OCI-LY3 (cell line): ENCODE data around the gene GSTM2.

Experiments
- H2AFZ ChIP-seq: fragments of 200-600, 300-600 bp; shearing (Covaris generic); 2 replicates; pipeline ENCODE4 v1.6.0; 2014; ENCODE audit warnings: antibody characterized with exemption, low read depth, low read length
- H3K27ac ChIP-seq: fragments of 200-600, 300-600 bp; sonication (generic); 2 replicates; pipeline ENCODE4 v1.5.1; 2014; ENCODE audit warnings: mild to moderate bottlenecking, low read length, moderate library complexity, mixed read lengths
- H3K27me3 ChIP-seq: fragments of 200-600, 300-600 bp; sonication (generic); 2 replicates; pipeline ENCODE4 v1.6.1; 2014; ENCODE audit warnings: low read depth, low read length, mixed read lengths
- H3K36me3 ChIP-seq: fragments of 200-600, 300-600 bp; sonication (generic); replicated peaks from 2 replicates; pipeline ENCODE3; 2014; ENCODE audit warnings: low read depth, low read length, mixed read lengths
- H3K4me1 ChIP-seq: fragments of 300-600, 200-600 bp; sonication (generic); 2 replicates; pipeline ENCODE4 v1.6.1; 2014; ENCODE audit warnings: low read length, mixed read lengths
- H3K4me2 ChIP-seq: fragments of 200-600, 300-600 bp; sonication (generic); 2 replicates; pipeline ENCODE4 v1.6.1; 2014; ENCODE audit warnings: low read length, mixed read lengths
- H3K4me3 ChIP-seq: fragments of 300-600, 200-600 bp; sonication (generic); 2 replicates; pipeline ENCODE4 v1.5.1; 2014; ENCODE audit warnings: antibody characterized with exemption, mild to moderate bottlenecking, low read length, moderate library complexity
- H3K79me2 ChIP-seq: fragments of 300-600, 200-600 bp; shearing (Covaris generic); 2 replicates; pipeline ENCODE4 v1.6.1; 2014; ENCODE audit warnings: mild to moderate bottlenecking, low read length, mixed read lengths
- H3K9ac ChIP-seq: fragments of 300-600, 200-600 bp; shearing (Covaris generic); 2 replicates; pipeline ENCODE4 v1.6.0; 2014; ENCODE audit warnings: mild to moderate bottlenecking, low read length, moderate library complexity
- H3K9me3 ChIP-seq: fragments of 200-600, 300-600 bp; shearing (Covaris generic); 2 replicates; pipeline ENCODE4 v1.6.1; 2014; ENCODE audit warnings: low read length, mixed read lengths; ENCODE audit not compliant: insufficient read depth
- H4K20me1 ChIP-seq: fragments of 200-600, 300-600 bp; sonication (generic); 2 replicates; pipeline ENCODE4 v1.6.1; 2016; ENCODE audit warnings: low read length, mixed read lengths; ENCODE audit not compliant: insufficient read depth
- CTCF ChIP-seq: fragments of 200-600, 300-600 bp; sonication (generic); IDR thresholded peaks from 2 replicates; pipeline ENCODE4 v1.5.1; 2014; ENCODE audit warnings: antibody characterized with exemption, low read length, low read depth
- EZH2phosphoT487 ChIP-seq: fragments of 200-600 bp; shearing (Covaris generic); IDR thresholded peaks from 2 replicates; pipeline ENCODE4 v1.6.1; 2018; ENCODE audit warnings: antibody characterized with exemption, mixed run types, low read depth

The GSTM2 gene

GRCh38 chr1:109625601-109626560 lies 42.0 kb upstream of the GSTM2 start:
- Histone ChIP-seq H4K20me1 (peaks cover 7% of the 10 kb centered on the region; the same call in 1 of the 2 replicates), H3K27ac (no peak overlapping the region)

GRCh38 chr1:109626682-109627408 lies 41.0 kb upstream of the GSTM2 start:
- Histone ChIP-seq H3K27me3 (no peaks in the 10 kb centered on the region), H3K27ac (no peak overlapping the region), H3K4me2 (no peak overlapping the region), H3K79me2 (peaks cover 28% of the 10 kb centered on the region), H3K36me3 (peaks cover 8% of the 10 kb centered on the region), H3K4me1 (no peaks in the 10 kb centered on the region), H2AFZ (no peak overlapping the region), H3K9me3 (no peaks in the 10 kb centered on the region), H4K20me1 (peaks cover 3% of the 10 kb centered on the region; the same call in 1 of the 2 replicates), H3K4me3 (no peak overlapping the region), H3K9ac (no peak overlapping the region)
- TF ChIP-seq CTCF (no peak), EZH2phosphoT487 (no peak)

More at GRCh38 chr1:109625601-109626560, 42.0 kb upstream of the GSTM2 start:
- Histone ChIP-seq H3K9ac (no peak overlapping the region), H3K9me3 (no peaks in the 10 kb centered on the region), H3K4me1 (no peaks in the 10 kb centered on the region), H2AFZ (no peak overlapping the region), H3K79me2 (peaks cover 37% of the 10 kb centered on the region), H3K4me3 (no peak overlapping the region), H3K27me3 (no peaks in the 10 kb centered on the region), H3K36me3 (peaks cover 4% of the 10 kb centered on the region), H3K4me2 (no peak overlapping the region)
- no peak for TF ChIP-seq CTCF

- Histone ChIP-seq H3K36me3 (peaks cover 8% of the 10 kb centered on the region), H3K27ac (no peak overlapping the region), H3K4me1 (no peaks in the 10 kb centered on the region), H3K4me3 (no peak overlapping the region), H3K4me2 (no peak overlapping the region), H3K79me2 (peaks cover 18% of the 10 kb centered on the region; the same call in 1 of the 2 replicates), H3K9me3 (no peaks in the 10 kb centered on the region), H2AFZ (no peak overlapping the region), H3K27me3 (no peaks in the 10 kb centered on the region), H4K20me1 (peaks cover 3% of the 10 kb centered on the region; the same call in 1 of the 2 replicates), H3K9ac (no peak overlapping the region)
- no peak for TF ChIP-seq EZH2phosphoT487
- TF ChIP-seq CTCF, result no peak
These were observed 40.0 kb upstream of the GSTM2 start for GRCh38 chr1:109627692-109628399.
